Measurements from ENCODE around the gene SREK1.

SREK1 gene

DNA sequence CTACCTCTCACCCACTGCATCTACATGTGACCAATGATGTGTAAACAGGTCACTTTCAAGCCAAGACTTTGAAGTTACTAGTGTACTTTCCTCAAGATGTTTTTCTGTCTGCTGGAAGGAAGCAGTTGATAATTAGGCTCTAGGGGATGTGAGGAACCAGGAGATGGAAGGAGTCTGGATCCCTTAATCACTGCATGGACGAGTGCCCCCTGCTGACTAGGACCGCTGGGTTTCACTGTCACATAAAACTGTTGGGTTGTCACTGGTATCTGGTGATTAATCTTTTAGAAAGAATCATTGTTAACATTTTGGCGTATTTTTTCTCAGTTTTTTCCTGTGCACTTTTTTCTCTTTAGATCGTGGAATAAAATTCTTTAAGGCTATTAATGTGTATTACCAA is 79.5 kb downstream of the SREK1 start:
- DNase-seq: peak in 1 of 5 experiments; percentile 11

DNA sequence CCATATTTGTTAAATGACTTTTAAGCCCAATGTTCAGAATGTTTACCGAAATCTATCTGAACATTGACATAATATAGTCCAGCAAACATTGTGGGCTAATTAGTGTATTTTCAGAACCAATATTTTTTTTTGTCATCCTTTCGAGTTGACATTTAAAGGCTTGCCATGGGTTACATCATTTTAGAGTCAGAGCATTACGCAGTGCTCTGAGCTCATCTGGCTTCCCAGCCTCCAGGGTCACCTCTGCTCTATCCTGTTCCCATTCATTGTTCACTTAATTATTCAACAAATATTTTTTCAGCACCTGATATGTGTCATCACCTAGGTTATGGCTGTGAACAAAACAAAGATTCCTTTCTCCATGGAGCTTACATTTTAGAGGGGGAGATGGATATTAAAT is 80.2 kb downstream of the SREK1 start:
- DNase-seq: no peak

DNA sequence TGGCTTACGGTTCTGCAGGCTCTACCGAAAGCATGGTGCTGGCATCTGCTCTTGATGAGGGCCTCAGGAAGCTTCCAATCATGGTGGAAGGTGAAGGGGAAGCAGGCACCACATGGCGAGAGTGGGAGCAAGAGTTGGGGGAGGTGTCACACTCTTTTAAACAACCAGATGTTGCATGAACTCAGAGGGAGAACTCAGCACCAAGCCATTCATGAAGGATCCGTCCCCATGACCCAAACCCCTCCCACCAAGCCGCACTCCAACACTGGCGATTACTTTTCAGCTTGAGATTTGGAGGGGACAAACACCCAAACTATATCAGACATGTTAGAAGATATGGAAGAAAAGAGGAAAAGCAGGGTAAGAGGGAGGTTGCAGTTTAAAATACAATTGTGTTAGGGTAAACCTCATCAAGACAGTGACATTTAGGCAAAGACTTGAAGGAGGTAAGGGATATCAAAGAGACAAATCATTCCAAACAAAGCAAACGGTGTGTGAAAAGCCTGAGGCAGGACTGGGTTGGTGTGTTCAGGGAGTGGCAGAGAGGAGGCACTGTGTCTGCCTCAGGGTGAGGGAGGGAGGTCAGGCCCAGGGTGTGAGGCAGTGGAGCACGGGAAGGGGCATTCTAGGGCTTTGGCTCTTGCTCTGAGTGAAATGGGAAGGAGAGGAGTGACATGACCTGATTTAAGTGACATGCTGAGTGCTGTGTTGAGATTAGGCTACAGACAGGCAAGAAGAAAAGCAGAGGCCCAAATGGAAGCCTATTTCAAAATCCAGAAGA is 80.9 kb downstream of the SREK1 start:
- no peak for DNase-seq

DNA sequence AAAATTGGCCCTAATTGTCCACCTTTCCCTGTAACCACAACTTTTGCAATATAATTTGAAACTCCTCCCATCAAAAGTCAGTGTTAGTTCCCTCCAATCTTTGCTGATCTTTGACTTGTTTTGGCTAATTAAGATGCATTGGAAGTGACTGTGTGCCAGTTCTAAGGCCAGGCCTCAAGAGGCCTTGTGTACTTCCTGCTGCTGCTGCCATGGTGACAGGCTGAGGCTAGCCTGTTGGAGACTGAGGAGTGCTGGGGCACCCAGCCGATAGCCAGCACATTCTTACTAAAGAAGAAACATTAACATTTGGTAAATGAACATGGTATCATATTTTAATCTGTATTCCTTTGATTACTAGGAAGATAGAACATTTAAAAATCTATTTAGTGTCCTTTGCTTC is 86.5 kb downstream of the SREK1 start:
- DNase-seq: peak in 1 of 5 experiments; percentile 9

DNA sequence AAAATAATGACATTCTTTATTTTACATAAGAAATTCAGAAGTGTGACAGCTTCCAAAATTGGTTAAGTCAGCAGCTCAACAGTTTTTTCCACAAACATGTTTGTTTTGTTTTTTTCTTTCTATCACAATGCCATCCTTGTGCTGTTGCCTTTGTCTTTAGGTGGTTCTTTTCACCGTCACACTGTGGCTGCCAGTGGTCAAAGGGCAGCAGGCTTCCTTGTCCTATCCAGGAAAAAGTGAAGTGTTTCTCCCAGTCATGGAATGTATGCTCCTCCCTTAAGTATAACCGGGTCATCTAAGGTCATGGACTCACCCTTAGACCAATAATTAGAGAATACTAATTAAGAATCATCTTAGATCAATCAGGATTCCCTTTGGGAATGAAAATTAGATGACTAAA is 87.4 kb downstream of the SREK1 start:
- DNase-seq: no peak

- no peak for DNase-seq
Measured at GRCh38 chr5:66232275-66232674, 88.2 kb downstream of the SREK1 start.

DNA sequence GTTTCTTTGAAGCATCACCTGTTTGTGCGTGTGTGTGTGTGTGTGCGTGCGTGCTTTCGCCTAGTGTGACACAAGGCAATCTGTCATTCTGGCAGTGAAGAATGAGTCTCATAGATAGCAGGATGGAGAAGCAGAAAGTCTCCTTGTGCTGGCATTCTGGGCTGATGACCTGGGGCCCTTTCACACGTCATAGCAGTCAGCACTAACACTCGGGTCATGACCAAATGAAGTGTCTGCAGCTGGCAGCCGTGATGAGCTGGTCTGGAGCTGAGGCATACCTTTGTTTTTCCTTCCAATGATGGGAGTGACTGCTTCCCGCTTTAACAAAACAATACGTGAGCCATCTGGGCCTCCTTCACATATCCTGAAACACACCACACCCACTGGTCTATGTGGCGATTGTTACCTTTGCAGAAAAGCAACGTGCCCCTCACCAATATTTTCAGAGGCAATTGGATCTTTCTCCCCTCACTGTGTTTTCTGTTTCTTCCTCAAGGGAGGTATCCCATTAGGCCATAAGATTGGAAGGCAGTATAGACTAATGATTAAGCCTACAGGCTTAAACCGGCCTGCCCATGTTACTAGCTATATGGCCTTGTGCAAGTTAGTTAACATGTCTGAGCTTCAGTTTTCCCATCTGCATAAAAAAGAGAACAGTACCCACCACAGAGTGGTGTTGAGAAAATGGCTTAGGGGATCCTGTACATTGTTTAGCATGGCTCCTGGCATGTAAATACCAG is 88.8 kb downstream of the SREK1 start:
- DNase-seq: no peak

Measured in T-helper 2 cell (primary cell).